K562 treated with DMSO at 1 percent for 24 hours (cell line): ENCODE results near the gene TRIP13. TPM values are rescaled to one million over a fixed set of nuclear protein-coding genes. Genes with fewer than 3 reads are reported as not detected.

Experiments used
- total RNA-seq: library from RNA; unstranded; fragments of 300-600 nt; gene quantifications from 2 replicates; pipeline ENCODE4 v1.2.3, GENCODE V29; 2022; ENCODE audit warnings: low read depth; ENCODE audit not compliant: insufficient read depth

TRIP13 gene
- 20.6 and 23.6 TPM in 2 replicates for total RNA-seq

GRCh38 chr5:892394-893136 is at the start of gene TRIP13, which contains the start of gene BRD9:
Gene TRIP13 (plus strand): TSS chr5:892884. CDS start chr5:892999, 115 bp downstream.
Gene BRD9 (minus strand): TSS chr5:892801. CDS start chr5:892657, 144 bp downstream.

GRCh38 chr5:850511-851006 is 42.1 kb upstream of the TRIP13 start, which contains the start of gene ZDHHC11:
Gene ZDHHC11 (minus strand): TSS chr5:850986. CDS start chr5:850602, 384 bp downstream.

Other genes with a start within 250 kb of the TRIP13 start
- gene TPPP, start 199.5 kb upstream of the TRIP13 start, total RNA-seq, result 0.34 and 0.50 TPM in 2 replicates
- not detected in 2 replicates for gene ZDHHC11B, start 108.2 kb upstream of the TRIP13 start, total RNA-seq
- 0.78 and 1.6 TPM in 2 replicates for gene ZDHHC11, start 41.9 kb upstream of the TRIP13 start, total RNA-seq
- 33.4 and 34.5 TPM in 2 replicates for gene BRD9, start 83 bp upstream of the TRIP13 start, total RNA-seq
- 0.54 and 1.1 TPM in 2 replicates for gene NKD2, start 115.9 kb downstream of the TRIP13 start, total RNA-seq
- gene SLC12A7, start 219.2 kb downstream of the TRIP13 start, total RNA-seq, result 5.5 and 6.3 TPM in 2 replicates